ENCODE results near the gene CENPP. TPM values are rescaled to one million over a fixed set of nuclear protein-coding genes. Genes with fewer than 3 reads are reported as not detected.

The CENPP gene
- total RNA-seq, 1 experiment from 2014 or later = 15.6 TPM

DNA sequence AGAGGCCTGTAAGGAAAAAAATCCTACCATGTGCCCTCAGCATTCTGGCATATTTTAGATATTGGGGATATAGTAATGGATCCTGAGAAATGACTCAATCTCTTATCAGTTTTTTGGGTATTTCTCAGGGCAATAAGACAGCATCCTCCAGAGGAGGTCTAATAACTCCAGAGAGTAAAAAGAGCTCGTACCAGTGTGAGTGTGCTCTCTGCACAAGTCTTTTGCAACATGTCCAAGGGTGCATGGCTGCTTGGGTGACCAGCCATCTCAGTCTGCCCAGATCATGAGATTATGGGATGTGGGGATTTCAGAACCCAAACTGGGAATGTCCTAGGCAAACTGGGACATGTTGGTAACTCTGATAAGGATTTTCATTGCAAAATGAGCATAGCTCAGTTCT lies 141.3 kb downstream of the CENPP start:
- DNase-seq (ENCODE audit: low spot score) = no peak
- H3K27me3 ChIP-seq (replicated peaks; ENCODE audit: insufficient read depth, low read depth, low read length, poor library complexity) = no peaks in the 10 kb centered on the region
- no peaks in the 10 kb centered on the region for H3K36me3 ChIP-seq (ENCODE audit: insufficient read depth, low read length, poor library complexity, severe bottlenecking)
- no peak overlapping the region for H3K27ac ChIP-seq (ENCODE audit: low read depth, low read length, poor library complexity, severe bottlenecking)
- no peaks in the 10 kb centered on the region for H3K9me3 ChIP-seq (ENCODE audit: low read depth, low read length, poor library complexity, severe bottlenecking)
- ChIA-PET CTCF (no interaction called here), POLR2A (ENCODE audit: low non-redundant PET) (no interaction called here)
- H3K4me3 ChIP-seq (ENCODE audit: low read depth, low read length, poor library complexity, severe bottlenecking) = no peak overlapping the region
- no TSS peak for BruUV-seq (replicated peaks)
- intact Hi-C loops (cut with micrococcal nuclease; ENCODE audit: unreplicated experiment) = no loop called here
- TF ChIP-seq EZH2 (IDR thresholded peaks at IDR 0.05; ENCODE audit: borderline replicate concordance, low read depth, low read length, poor library complexity, severe bottlenecking) = no peak
- TF ChIP-seq, protein P1, sequence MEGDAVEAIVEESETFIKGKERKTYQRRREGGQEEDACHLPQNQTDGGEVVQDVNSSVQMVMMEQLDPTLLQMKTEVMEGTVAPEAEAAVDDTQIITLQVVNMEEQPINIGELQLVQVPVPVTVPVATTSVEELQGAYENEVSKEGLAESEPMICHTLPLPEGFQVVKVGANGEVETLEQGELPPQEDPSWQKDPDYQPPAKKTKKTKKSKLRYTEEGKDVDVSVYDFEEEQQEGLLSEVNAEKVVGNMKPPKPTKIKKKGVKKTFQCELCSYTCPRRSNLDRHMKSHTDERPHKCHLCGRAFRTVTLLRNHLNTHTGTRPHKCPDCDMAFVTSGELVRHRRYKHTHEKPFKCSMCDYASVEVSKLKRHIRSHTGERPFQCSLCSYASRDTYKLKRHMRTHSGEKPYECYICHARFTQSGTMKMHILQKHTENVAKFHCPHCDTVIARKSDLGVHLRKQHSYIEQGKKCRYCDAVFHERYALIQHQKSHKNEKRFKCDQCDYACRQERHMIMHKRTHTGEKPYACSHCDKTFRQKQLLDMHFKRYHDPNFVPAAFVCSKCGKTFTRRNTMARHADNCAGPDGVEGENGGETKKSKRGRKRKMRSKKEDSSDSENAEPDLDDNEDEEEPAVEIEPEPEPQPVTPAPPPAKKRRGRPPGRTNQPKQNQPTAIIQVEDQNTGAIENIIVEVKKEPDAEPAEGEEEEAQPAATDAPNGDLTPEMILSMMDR (conservative IDR thresholded peaks at IDR 0.05; ENCODE audit: low read depth, low read length) = no peak
- H3K4me1 ChIP-seq (ENCODE audit: insufficient read depth, low read length, poor library complexity, severe bottlenecking) = no peaks in the 10 kb centered on the region

DNA sequence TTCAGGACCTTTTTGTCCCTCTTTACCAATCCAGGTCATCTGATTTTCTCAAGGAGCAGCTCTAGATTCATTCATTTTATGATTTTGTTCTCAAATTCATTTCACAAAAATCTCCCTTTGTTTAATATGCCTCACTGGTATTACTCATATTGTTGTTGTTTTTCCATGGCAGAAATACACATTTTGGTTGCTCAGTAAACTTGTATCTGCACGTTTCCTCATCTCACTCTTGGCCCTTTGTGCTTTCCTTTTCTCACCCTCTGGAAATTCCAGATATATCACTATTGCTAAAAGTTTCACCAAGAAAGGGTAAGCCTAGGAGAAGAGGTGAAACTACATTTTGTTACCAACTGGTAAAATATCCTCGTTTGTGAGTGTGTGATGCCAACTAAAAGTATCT lies 141.8 kb downstream of the CENPP start:
- Histone ChIP-seq H3K9me3 (ENCODE audit: low read depth, low read length, poor library complexity, severe bottlenecking) (no peaks in the 10 kb centered on the region), H3K4me3 (ENCODE audit: low read depth, low read length, poor library complexity, severe bottlenecking) (no peak overlapping the region), H3K27ac (ENCODE audit: low read depth, low read length, poor library complexity, severe bottlenecking) (no peak overlapping the region), H3K36me3 (ENCODE audit: insufficient read depth, low read length, poor library complexity, severe bottlenecking) (no peaks in the 10 kb centered on the region), H3K4me1 (ENCODE audit: insufficient read depth, low read length, poor library complexity, severe bottlenecking) (no peaks in the 10 kb centered on the region), H3K27me3 (replicated peaks; ENCODE audit: insufficient read depth, low read depth, low read length, poor library complexity) (no peaks in the 10 kb centered on the region)
- CTCF ChIA-PET = no interaction called here
- intact Hi-C loops (cut with micrococcal nuclease; ENCODE audit: unreplicated experiment) = no loop called here
- no peak for DNase-seq (ENCODE audit: low spot score)
- BruUV-seq (replicated peaks) = no TSS peak
- TF ChIP-seq EZH2 (IDR thresholded peaks at IDR 0.05; ENCODE audit: borderline replicate concordance, low read depth, low read length, poor library complexity, severe bottlenecking) = no peak
- TF ChIP-seq, protein P1 (conservative IDR thresholded peaks at IDR 0.05; ENCODE audit: low read depth, low read length) = no peak
- POLR2A ChIA-PET (ENCODE audit: low non-redundant PET) = no interaction called here

DNA sequence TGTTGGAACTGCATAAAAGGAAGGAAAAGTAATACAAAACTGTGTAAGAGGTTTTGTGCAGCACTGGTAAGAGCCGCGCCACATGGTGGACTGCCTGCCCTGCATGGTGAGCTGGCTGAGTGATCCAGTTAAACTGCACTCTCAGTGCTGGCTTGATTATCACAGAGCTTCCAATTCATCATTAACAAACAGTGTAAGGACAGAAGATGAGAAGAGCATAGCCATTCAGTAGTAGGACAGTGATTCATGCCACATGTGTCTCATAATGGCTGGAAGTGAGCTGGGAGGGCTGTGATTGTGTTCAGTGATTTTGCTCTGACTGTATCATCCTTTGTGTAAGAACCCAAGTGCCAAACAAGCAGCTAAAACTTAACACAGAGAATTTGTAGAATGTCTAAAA lies 142.5 kb downstream of the CENPP start:
- H3K4me1 ChIP-seq (ENCODE audit: insufficient read depth, low read length, poor library complexity, severe bottlenecking) = no peaks in the 10 kb centered on the region
- ChIA-PET POLR2A (ENCODE audit: low non-redundant PET) (no interaction called here), CTCF (no interaction called here)
- no peak overlapping the region for H3K4me3 ChIP-seq (ENCODE audit: low read depth, low read length, poor library complexity, severe bottlenecking)
- no peaks in the 10 kb centered on the region for H3K27me3 ChIP-seq (replicated peaks; ENCODE audit: insufficient read depth, low read depth, low read length, poor library complexity)
- H3K27ac ChIP-seq (ENCODE audit: low read depth, low read length, poor library complexity, severe bottlenecking) = no peak overlapping the region
- no peaks in the 10 kb centered on the region for H3K36me3 ChIP-seq (ENCODE audit: insufficient read depth, low read length, poor library complexity, severe bottlenecking)
- no peaks in the 10 kb centered on the region for H3K9me3 ChIP-seq (ENCODE audit: low read depth, low read length, poor library complexity, severe bottlenecking)
- intact Hi-C loops (cut with micrococcal nuclease; ENCODE audit: unreplicated experiment) = no loop called here
- BruUV-seq (replicated peaks) = no TSS peak
- DNase-seq (ENCODE audit: low spot score) = no peak
- TF ChIP-seq, protein P1 (conservative IDR thresholded peaks at IDR 0.05; ENCODE audit: low read depth, low read length) = no peak
- no peak for TF ChIP-seq EZH2 (IDR thresholded peaks at IDR 0.05; ENCODE audit: borderline replicate concordance, low read depth, low read length, poor library complexity, severe bottlenecking)

Data from A673 (cell line).